HG02840 (cell line): ENCODE data around the gene METTL15.
"Not testable (repeated sequence)": the region's sequence is repeated elsewhere in the genome, so short reads cannot be mapped to it uniquely, and the experiment has no call there.

ENCODE experiments used
- ATAC-seq: cut with Tn5 transposase; IDR thresholded peaks from one replicate; pipeline ENCODE4 v1.9.1; 2021; ENCODE audit warnings: mild to moderate bottlenecking, moderate library complexity, moderate number of reproducible peaks; ENCODE audit not compliant: unreplicated experiment, low FRiP score

Gene METTL15

DNA sequence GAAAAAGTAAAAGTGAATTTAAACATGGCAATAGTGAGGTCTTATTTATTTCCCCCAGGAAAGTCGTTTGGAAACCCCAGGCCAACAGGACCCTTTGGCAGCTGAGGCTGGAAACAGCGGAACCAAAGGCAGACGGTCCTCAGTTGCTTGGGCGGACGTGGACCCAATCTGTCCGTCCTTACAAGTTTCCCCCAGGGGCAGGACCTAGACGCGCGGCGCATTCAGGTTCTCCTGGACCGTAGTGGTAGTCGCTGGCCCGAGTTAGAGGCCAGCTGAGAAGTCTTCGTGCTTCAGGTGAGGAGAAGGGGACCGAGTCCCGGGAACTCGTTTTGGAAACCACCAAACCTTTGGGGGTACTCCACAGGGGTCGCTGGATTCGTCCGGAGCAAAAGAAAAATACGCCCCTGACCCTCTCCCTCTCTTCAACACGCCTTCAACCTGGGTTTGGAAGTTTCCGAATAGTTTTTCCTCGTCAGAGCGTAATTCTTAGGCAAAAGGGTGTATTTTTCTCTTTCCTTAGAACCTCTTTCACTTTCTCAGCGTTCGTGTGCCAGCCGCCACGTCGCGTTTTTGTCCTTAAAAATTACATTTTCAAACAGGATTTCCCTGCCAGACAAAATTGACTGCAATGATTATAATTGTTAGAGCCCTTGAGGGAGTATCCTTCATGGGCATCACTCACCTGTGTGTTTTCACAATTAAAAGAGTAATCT, 2.1 kb downstream of the METTL15 start:
- peak; percentile 38 for ATAC-seq

DNA sequence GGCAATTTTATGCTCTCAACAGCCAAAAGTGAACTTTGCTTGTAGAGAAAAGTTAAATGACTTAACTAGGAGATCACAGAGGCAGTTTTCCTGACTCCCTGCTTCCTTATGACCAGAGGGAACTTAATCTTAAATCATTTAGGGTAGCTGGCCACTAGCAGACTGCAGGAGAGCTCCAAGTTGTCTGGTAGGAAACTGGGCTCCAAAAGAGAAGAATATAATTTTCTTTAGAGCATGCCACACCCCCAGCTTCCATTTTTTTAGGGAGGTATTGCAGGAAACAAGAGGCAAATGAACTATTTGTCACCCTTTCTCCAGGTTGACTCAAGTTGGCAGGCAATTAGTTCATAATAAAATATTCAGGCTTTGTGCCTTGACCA, 2.6 kb downstream of the METTL15 start:
- ATAC-seq, result no peak

DNA sequence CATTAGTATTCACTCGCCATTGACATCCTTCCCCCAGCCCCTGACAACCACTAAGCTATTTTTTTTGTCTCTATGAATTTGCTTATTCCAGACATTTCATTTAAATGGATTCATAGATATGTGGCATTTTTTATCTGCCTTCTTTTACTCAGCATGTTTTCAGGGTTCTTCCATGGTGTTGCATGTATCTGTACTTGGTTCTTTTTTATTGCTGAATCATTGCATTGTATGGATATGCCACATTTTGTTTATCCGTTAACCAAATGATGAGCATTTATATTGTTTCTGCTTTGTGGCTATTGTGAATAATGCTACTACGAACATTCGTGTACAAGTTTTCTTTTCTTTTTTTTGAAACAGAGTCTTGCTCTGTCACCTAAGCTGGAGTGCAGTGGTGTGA, 5.9 kb downstream of the METTL15 start:
- no peak for ATAC-seq

DNA sequence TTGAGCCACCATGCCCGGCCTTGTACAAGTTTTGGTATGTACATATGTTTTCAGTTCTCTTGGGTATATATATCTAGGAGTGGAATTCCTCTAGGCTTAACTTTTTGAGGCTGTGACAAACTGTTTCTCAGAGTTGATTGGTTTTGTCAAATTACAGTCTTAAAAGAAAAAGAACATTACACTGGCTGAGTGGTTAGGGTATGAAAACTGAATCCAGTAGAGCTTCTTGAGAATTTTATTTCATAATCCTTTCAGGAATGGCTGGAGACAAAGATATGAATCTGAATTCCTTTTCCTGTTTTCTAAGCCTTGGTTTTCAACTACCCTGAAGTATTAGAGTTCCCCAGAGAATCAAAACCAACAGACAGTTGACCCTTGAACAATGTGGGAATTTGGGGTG, 6.5 kb downstream of the METTL15 start:
- ATAC-seq, result no peak

DNA sequence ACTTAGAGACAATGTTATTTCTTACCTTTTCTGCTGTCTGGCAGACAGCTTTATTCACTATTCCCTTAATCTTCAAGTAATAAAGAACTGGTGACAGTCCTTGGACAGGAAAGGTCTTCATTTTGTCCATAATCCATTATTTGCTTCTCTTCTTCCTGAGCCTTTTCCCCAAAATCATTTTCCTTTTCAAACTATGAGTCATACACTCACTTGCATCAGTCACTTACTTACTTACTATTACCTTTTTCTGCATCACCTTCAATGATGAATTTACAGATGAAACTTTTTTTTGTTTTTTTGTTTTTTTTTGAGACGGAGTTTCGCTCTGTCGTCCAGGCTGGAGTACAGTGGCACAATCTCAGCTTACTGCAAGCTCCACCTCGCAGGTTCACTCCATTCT, 9.5 kb downstream of the METTL15 start:
- ATAC-seq, result no peak

DNA sequence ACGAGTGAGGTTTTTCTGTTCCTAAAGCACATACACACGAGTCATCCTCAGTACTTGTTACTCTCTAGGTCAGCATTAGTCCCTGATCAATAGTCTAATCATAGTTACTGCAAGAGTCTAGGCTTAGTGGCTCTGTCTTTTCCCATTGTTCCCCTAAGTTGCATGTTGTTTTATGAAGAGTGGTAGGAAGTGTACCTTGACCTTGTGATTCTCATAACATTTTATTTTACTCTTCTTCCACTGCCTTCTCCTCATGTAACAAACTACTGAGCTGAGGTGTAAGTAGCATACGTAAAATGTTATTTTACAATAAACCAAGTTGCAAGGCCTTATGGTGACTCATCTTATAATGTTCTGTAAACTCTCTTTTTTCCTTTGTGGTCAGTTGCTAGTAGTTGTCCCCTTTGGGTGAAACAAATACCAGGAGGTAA, 15.0 kb downstream of the METTL15 start:
- no peak for ATAC-seq

DNA sequence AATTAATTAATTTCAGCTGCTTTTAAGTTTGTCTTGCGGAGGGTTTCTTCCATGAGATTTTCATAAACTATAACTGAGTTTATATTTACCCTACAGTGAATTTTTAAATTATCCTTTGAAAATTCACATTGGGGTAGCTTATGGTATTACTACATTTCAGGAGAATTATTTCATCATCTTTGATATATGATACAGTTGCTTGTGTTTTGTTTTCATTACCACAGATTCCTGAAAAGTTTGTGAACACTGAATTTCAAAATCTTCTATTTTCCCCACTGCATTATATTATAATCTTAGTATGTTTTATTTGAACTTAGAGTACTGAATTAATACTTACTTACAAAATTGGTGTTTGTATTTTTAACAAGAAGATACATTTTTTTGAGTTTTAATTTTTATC, 24.4 kb downstream of the METTL15 start:
- no peak for ATAC-seq

DNA sequence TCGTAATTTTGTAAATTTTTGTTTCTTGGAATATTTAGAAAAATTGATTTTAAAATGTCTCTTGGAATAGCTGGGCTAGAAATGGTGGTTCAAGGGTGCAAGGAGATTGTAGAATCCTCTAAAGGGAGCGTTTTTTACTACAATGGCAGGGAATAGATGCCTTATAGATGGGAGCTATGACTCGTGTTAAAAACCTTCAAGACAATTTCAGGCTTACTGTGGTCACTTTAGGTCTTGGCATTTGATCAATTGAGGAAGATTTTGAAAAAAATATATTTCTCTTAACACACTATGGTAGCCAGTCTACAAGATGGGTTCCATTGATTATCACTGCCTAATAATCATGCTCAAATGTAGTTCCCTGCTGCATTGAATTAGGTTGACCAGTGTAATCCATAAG, 25.0 kb downstream of the METTL15 start:
- no peak for ATAC-seq

DNA sequence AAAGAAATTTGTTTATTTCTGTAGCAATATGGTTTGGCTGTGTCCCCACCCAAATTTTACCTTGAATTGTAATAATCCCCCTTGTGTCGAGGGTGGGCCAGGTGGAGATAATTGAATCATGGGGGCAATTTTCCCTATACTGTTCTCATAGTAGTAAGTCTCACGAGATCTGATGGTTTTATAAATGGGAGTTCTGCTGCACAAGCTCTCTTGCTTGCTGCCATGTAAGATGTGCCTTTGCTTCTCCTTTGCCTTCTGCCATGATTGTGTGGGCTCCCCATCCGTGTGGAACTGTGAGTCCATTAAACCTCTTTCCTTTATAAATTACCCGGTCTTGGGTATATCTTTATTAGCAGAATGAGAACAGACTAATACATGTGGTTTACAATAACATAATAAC, 28.0 kb downstream of the METTL15 start:
- ATAC-seq, result not testable (repeated sequence)

DNA sequence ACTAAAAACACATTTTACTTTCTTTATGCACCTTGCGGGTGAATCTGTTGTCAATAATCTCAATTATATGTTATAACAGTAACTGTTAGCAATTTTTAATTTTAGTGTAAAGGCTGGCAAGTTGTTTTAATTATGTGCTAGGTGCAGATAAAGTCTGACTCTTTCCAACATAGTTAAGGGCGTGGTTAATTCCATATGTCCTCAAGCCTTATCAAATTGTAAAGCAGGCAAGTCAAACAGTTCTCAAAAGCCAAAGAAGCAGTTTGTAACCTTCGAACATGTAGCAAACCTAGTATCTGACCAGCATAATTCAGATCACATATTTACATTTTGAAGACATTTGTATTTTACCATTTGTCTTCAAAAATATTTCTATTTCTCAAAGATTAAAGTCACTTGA, 29.2 kb downstream of the METTL15 start:
- ATAC-seq, result no peak

DNA sequence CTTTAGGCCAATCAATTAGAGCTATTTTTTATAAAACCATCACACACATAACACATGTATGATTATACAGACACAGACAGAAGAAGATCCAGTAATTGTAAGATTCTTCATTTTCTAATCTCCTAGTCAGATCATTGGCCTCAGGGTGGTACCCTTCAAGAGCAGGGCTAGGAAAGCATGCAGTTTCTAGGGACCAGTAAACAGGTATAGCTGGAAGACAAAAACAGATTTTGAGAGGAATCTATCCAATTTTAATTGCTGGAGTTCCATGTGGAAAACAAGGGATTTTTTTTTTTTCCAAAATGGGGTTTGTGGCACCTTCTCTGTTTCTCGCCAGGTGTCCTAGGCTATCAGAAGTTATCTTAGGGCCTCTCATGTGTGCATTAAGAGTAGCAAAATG, 29.6 kb downstream of the METTL15 start:
- no peak for ATAC-seq

DNA sequence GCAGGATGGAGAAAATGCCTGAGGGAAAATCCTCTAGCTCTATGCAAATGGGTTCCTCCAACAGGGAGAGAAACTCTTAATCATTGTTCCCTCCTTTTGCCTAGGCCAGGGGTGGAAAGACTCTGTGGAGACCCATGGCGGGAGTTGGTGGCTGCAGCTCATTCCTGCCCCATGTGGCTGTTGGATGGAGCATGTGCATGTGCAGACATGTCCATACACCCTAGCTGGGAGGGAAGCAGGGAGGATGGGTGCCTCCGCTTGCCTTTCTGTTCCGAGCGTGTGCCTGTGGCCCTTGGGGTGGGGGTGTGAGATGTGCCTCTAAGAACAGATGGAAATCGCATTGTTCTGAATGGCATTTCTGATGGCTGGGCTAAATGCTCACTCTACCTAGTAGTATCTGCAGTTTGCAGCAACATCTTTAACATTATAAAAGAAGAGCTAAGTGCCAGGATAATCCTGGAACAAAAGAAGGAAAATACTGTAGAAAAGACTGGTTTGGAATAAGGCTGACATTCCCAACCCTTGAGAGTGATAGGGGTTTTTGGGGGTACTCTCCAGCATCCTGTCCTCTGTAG, 31.7 kb downstream of the METTL15 start:
- no peak for ATAC-seq

DNA sequence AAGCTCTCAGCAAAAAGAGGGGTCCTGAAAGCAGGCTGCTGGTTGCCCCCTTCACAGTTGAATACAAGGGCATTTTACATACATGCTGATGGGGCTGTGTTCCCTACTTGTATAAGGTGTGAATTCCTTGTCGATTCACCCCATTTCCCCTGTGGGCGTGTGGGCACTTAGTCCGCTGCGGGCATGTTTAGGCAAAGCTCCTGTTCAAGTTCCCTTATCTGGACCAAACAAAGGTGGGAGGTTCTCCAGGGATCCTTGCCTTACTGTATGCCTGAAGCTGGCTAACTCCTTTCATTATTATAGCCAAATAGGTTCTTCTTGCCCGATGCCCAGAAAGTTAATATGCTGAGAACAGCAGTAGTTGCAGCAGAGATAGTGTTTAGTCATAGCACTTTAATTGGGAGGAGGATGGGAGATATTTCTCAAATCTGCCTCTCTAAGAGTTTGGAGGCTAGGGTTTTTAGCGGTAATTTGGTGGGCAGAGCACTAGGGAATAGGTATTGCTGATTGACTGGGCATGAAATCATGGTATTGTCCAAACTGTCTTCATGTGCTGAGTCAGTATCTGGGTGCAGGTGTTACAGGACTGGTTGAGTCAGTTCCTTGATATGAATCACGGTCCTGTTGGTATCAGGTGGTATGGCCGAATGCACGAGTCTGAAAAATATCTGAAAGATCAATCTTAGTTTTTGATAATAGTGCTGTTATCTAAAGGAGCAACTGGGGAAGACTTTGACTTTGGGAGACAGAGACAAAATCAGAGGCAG, 32.7 kb downstream of the METTL15 start:
- no peak for ATAC-seq

DNA sequence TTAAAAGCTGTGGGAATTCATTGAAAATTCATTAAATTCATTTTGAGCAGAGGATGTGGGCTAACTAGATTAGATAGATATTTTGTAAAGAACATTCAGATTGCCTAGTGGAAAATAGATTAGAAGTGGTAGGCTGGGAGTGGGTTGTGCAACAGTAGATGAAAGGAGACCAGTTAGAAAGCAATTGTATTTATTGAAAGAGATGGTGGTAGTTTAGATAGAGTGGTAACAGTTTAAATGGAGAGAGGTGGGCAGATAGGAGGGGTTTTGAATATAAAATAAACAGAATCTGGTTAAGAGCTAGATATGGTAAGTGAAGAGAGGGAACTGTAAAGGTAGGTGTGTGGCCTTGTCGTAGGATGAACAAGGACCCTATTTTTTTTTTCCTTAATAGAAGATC, 34.5 kb downstream of the METTL15 start:
- no peak for ATAC-seq

DNA sequence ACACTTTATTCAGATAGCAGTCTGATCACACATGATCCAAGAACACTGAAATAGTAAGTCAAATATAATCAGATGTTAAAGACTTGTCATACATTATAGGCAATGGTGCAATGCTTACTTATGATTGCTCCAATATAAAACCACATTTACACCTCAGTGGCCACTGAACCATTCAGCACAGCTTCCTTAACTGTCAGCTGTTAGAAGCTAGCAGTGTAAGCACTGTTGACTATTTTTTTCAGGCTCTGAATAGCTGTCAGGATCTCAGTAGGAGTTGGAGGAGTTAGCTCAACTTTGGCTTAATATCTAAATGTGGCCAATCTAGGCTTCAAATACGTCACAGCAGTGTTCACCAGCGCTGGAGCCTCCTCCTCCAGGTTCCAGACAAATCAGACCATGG, 36.6 kb downstream of the METTL15 start:
- no peak for ATAC-seq

DNA sequence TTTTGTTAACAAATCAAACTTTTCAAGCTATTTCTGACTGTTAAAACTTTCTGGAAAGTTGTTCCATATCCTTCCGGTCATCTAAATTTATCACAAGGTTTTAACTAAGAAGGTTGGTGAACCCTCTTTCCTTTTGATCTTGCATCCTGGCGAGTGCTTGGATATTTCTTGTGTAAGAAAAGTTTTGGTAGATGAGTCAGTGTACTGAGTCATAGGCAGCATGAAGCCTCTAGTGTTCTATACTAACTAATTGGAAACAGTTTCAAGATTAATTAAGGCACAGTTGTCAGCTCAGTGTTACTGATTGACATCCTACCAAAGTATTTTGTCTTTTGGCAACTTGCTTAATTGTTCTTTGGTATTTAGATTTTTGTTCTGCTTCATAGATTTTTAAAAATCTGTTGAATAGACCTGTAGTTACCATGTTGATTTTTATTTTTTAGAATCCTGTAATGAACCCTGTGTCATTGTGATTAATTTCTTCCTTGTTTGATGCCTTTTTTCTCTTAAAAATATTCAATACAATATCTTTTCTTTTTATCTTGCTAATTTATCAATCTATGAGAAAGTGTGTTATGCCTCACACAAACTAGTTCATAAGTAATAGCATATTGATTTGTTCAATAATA, 38.0 kb downstream of the METTL15 start:
- no peak for ATAC-seq

DNA sequence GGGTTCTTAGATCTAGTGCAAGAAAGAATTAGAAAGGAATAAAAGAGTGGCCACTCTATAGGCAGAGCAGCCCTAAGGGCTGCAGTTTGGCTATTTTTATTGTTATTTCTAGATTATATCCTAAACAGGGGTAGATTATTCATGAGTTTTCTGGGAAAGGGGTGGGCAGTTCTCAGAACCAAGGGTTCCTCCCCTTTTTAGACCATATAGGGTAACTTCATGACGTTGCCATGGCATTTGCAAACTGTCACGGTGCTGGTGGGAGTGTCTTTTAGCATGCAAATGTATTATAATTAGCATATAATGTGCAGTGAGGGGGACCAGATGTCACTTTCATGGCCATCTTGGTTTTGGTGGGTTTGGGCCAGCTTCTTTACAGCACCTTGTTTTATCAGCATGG, 44.6 kb downstream of the METTL15 start:
- ATAC-seq, result no peak

DNA sequence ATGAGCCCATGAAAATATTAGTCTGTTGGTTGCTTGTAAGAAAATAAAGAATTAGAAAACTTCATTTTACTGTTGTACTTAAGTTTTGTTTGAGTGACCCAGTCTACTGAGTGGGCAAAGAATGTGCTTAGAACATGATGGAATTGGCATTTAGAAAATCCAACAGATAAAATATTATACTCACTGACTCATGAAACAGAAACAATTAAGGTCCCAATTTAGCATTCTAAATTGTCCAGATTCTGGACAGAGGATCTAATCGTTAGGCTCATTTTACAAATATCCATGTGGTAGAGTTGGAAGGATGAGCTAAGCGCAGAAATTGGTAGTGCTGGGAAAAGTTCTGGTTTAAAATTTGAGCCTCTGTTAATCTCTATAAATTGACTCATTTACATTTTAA, 45.4 kb downstream of the METTL15 start:
- ATAC-seq, result no peak

DNA sequence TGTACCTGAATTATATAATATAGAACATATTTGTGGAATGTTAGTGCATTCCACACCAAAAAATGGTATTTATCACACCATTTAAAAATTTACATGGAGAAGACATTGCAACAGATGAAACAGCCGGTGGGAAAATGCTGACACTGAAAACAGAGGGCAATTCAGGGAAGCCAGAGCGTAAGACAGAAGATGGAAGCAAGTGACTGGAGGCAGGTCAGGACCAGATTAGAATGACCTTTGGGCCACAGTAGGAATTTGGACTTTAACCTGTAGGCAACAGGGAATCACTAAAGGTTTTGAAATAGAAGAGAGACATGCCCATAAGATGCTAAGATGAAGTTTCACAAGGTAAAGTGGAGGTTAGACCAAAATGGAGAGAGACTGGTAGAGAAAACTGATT, 60.5 kb downstream of the METTL15 start:
- no peak for ATAC-seq

DNA sequence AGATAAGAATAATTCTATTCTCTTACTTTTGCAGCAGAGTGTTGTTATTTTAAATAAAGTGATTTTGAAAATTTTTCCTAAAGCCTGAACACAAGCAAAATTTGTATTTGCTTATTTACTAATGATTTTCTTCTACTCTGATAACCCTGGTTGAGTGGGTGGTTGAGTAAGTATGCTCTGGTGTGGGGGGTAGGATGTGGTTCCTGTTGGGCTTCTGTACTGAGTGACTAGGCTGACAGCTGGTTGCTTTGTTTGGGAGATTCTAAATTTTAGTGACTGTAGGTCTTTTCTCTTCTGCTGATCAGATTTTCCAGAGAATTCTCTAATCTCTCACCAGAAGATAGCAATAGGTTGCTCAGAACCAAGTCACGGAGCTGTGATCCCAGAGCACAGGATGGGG, 61.6 kb downstream of the METTL15 start:
- no peak for ATAC-seq

DNA sequence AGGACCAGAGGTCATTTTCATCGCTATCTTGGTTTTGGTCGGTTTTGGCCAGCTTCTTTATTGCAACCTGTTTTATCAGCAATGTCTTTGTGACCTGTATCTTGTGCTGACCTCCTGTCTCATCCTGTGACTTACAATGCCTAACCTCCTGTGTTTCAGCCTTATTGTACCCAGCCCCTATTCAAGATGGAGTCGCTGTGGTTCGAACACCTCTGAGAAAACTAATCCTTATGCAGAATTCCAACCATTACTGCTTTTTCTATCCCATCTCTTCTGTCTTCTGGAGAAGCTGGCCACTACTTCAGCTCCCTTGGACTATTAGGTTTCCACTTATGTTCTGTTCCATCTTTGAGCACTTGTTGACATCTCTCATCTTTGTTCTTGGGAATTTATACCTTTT, 62.6 kb downstream of the METTL15 start:
- no peak for ATAC-seq
